Left colon (tissue), 2 donors: ENCODE data around the gene CLDN3. TPM values are rescaled to one million over a fixed set of nuclear protein-coding genes. Genes with fewer than 3 reads are reported as not detected.
"Not testable (repeated sequence)": the region's sequence is repeated elsewhere in the genome, so short reads cannot be mapped to it uniquely, and the experiment has no call there.

Experiments
- ATAC-seq: fragments of 200-7000 bp; cut with Tn5 transposase; one replicate; pipeline ENCODE4 v1.9.1; 2020; ENCODE audit warnings: mild to moderate bottlenecking, moderate library complexity
- DNase-seq, 2 donors: peaks; one replicate each; pipeline ENCODE4 v3.0.0-alpha.2; 2020
- intact Hi-C, 2 donors: fragments of 100-400 bp; cut with DNase I in 1 of 2; cut with micrococcal nuclease in 1 of 2; formaldehyde crosslinking; loops; one replicate each; pipeline versions ENCODE4 v1.11.2 to v1.14.0; 2022; cut with DNase I, micrococcal nuclease
- total RNA-seq, 2 donors: library from RNA; stranded (reverse); fragmentation: NEBNext Ultra II Directional; extraction: Animal tissue kit (Norgen Biotek cat#: 25700); gene quantifications; one replicate each; pipeline ENCODE4 v1.2.1, GENCODE V29; 2021
- donor health status: DM: no; HTN: no; CAD: no.
- donor health status: DM: yes; HTN: yes; CAD: no.

The CLDN3 gene
- total RNA-seq, 2 donors from 2014 or later = 566 to 781 TPM

DNA sequence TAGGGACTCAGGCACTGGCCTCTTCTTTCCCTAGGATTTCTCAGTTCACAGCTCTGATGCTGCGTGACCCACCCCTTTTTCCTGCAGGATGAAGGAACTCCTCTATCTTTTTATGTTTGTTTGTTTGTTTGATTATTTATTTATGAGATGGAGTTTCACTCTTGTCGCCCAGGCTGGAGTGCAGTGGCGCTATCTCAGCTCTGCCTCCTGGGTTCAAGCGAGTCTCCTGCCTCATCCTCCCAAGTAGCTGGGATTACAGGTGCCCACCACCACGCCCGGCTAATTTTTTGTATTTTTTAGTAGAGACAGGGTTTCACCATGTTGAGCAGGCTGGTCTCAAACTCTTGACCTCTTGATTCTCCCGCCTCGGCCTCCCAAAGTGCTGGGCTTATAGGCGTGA is 49.6 kb downstream of the CLDN3 start:
- intact Hi-C loops = loop anchor here in 1 of 2 donors (10.0 kb wide), 1 partner anchor 56 kb away; the partner anchor contains the start of gene VPS37D
- ATAC-seq, DNase-seq: not testable (repeated sequence)

DNA sequence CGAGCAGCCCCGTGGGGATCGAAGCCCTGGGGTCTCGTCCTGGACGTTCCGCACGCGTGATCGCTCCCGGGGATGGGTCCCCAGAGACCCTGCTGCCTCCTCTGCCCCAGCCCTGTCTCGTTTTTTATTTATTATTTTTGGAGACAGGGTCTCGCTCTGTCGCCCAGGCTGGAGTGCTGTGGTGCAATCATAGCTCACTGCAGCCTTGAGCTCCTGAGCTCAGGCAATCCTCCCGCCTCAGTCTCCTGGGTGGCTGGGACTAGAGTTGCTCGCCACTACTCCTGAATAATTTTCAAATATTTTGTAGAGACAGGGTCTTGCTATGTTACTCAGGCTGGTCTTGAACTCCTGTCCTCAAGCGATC is 50.3 kb downstream of the CLDN3 start:
- ATAC-seq = no peak
- intact Hi-C loops = loop anchor here in 1 of 2 donors (10.0 kb wide), 1 partner anchor 55 kb away; the partner anchor contains the start of gene VPS37D
- DNase-seq = no peak

Other genes starting within 250 kb of the CLDN3 start
- gene BAZ1B, start 248.0 kb downstream of the CLDN3 start, total RNA-seq = 10 to 100 TPM; 37.7 to 42.6 TPM
- 10 to 100 TPM; 59.0 to 60.8 TPM for gene BCL7B, start 212.6 kb downstream of the CLDN3 start, total RNA-seq
- 10 to 100 TPM; 30.8 to 36.3 TPM for gene TBL2, start 191.7 kb downstream of the CLDN3 start, total RNA-seq
- gene MLXIPL, start 145.7 kb downstream of the CLDN3 start, total RNA-seq = 10 to 100 TPM; 13.2 to 23.3 TPM
- under 1 TPM; 0.70 to 0.78 TPM for gene VPS37D, start 102.4 kb downstream of the CLDN3 start, total RNA-seq
- gene DNAJC30, start 86.8 kb downstream of the CLDN3 start, total RNA-seq = 10 to 100 TPM in 1 of 2 donors, 1 to 10 TPM in 1; 8.5 to 10.0 TPM
- gene BUD23, start 86.7 kb downstream of the CLDN3 start, total RNA-seq = 10 to 100 TPM; 39.0 to 48.2 TPM
- gene STX1A, start 50.6 kb downstream of the CLDN3 start, total RNA-seq = 1 to 10 TPM; 4.7 to 6.9 TPM
- 100 to 1,000 TPM in 1 of 2 donors, 10 to 100 TPM in 1; 89.5 to 131 TPM for gene ABHD11, start 31.5 kb downstream of the CLDN3 start, total RNA-seq
- gene CLDN4, start 60.7 kb upstream of the CLDN3 start, total RNA-seq = 1,000 to 10,000 TPM; 1,078 to 1,246 TPM
- gene METTL27, start 72.2 kb upstream of the CLDN3 start, total RNA-seq = 1 to 10 TPM; 3.7 to 3.8 TPM
- not detected for gene TMEM270, start 90.9 kb upstream of the CLDN3 start, total RNA-seq